HG02852 (cell line): ENCODE results near the gene BTBD17.
"Not testable (repeated sequence)": the region's sequence is repeated elsewhere in the genome, so short reads cannot be mapped to it uniquely, and the experiment has no call there.

Source experiments
- ATAC-seq: cut with Tn5 transposase; IDR thresholded peaks from one replicate; pipeline ENCODE4 v1.9.1; 2021; ENCODE audit warnings: mild to moderate bottlenecking, moderate library complexity; ENCODE audit not compliant: unreplicated experiment

Gene BTBD17, protein sequence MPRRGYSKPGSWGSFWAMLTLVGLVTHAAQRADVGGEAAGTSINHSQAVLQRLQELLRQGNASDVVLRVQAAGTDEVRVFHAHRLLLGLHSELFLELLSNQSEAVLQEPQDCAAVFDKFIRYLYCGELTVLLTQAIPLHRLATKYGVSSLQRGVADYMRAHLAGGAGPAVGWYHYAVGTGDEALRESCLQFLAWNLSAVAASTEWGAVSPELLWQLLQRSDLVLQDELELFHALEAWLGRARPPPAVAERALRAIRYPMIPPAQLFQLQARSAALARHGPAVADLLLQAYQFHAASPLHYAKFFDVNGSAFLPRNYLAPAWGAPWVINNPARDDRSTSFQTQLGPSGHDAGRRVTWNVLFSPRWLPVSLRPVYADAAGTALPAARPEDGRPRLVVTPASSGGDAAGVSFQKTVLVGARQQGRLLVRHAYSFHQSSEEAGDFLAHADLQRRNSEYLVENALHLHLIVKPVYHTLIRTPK

DNA sequence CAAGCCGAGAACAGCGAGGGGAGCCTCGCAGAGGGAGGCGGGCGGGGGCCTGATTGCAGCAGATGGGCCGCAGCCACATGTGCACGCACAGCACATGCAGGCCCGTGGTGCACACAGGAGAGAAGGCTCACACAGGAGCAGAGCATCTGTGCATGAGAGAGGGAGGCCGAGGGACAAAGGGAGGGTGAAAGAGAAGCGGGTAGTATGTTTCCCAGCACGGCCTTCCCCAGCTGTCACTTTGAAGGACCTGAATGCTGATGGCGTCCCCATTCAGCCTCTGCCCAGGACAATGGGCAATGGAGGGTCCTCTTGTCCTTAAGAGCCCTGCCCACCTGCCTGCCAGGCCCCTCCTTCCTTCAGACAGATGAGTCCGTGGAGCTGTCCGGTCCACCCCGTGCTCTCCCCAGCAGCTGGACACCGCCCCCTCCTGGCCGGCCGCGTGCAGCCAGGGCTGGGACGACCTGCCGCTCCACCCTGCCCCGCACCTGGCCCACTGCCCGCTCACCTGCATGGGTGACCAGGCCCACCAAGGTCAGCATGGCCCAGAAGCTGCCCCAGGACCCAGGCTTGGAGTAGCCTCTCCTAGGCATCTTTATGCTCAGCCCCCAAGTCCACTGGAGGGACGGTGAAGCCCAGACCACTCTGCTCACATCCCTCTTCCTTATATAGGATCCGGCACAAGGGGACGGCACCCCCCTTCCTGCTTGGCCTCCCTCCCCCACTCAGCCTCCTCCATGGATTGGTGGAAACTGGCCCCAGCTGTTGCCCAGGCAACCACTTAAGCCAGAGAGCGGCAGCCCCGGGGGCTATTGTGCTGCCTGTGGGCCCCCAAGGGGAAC, at the start of gene BTBD17:
Gene BTBD17, minus strand, starts transcription at position 639 of the 839 bp plus-strand sequence. Its CDS starts 49 bp downstream, at position 590.
- no peak for ATAC-seq

DNA sequence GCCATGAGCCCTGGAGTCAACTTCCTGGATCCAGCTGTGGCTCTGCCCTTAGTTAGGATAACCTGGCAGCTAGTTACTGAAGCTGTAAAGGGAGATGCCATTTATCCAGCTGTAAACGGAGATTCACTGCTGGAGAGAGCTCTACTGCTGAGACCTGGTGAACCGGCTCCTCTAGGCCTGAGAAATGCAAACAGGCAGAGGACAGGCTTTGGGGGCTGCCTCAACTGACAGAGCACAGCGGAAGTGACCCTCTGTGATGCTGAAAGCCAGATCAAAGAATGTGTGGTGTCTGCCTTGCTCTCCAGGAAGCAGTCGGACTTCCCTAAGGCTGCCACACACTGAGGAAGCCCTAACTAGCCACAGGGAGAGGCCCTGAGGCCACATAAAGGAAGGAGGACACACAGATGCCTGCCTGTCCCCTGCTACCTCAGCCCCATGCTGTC, 48.4 kb upstream of the BTBD17 start:
- no peak for ATAC-seq

DNA sequence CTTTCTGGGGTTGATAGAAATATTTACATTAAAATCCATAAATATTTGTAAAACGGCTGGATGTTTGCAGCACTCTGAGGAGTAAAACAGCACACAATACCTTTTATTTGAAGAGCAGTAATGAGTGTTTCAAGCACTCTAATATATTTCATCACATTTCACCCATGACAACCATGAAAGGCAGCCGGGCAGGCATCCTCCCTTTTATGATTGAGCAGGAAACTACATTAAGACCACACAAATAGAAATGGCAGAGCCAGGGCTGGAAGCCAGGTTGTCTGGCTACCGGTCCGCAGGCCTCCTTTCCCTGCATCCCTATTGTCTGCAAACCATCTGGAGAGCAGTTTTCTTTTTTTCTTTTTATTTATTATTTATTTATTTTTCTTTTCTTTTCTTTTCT, 47.1 kb upstream of the BTBD17 start:
- no peak for ATAC-seq

DNA sequence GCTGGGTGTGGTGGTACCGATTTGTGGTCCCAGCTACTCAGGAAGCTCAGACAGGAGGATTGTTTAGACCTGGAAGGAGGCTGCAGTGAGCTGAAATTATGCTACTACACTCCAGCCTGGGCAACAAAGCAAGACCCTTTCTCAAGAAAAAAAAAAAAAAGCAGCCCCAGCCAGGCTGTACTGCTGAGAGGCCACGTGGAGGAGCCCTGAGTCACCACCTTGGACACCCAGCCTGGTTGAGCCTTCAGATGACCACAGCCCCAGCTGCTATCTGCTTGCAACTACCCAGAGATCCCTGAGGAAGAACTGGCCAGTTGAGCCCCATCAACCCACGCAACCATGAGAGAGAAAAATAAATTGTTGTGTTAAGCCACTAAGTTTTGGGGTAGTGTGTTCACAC, 46.6 kb upstream of the BTBD17 start:
- no peak for ATAC-seq

DNA sequence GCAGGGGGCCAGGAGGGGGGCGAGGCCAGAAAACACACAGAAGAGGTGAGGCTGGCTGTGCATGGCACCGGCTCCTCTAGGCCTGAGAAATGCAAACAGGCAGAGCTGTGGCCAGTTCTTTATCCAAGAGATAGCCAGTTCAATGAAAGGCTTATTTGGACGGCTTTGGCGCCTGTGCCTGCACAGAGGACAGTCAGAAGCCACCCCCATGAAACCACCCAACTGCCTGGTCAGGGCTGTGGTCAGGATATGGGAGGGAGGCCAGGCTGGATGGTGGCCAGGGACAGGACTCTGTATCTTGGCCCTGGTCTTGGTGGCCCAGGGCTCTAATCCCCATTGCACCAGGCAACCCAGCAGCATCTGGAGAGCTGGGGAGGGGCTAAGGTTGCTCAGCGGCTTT, 45.7 kb upstream of the BTBD17 start:
- no peak for ATAC-seq

DNA sequence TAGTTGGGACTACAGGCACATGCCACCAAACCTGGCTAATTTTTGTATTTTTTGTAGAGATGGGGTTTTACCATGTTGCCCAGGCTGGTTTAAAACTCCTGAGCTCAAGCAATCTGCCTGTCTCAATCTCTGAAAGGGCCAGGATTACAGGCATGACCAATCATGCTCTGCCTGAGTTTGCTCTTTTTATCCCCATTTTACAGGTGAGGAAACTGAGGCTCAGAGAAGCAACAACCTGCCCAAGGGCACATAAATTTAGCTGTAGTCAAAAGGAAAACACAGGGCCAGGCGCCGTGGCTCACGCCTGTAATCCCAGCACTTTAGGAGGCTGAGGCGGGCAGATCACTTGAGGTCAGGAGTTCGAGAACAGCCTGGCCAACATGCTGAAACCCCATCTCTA, 43.6 kb upstream of the BTBD17 start:
- ATAC-seq: not testable (repeated sequence)

DNA sequence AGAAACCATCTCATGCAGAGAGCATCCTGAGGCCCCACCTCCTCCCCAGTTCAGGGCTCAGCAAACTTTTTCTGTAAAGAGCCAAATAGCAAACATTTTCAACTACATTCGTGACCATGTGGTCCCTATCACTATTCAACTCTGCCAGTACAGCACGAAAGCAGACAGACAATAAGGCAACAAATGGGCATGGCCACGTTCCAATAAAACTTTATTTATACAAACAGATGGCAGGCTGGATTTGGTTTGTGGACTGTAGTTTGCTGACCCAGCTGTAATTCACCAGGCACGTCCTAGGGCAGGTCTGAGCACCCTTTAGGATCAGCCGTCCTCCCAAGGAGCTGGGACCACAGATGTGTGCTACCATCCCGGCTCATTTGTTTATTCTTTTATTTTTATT, 43.1 kb upstream of the BTBD17 start:
- ATAC-seq: no peak

DNA sequence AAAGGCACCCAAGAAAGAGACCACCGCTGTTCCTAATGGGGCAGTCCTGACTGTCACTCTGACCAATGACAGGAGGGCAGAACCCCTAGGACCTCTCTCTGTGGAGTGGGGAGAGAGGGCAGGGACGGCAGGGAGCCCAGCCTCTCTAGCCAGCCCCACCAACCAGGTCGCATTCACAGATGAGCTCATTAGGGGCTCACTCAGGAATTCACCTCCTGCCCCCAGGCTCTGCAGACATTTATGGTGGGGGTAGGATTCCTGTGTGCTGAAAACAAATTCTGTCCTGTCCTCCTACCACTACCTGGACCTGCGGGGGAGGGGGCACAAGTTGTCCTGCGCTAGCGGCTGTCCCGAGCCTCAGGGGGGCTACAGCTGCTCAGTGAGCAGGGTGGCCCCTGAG, 42.5 kb upstream of the BTBD17 start:
- no peak for ATAC-seq

DNA sequence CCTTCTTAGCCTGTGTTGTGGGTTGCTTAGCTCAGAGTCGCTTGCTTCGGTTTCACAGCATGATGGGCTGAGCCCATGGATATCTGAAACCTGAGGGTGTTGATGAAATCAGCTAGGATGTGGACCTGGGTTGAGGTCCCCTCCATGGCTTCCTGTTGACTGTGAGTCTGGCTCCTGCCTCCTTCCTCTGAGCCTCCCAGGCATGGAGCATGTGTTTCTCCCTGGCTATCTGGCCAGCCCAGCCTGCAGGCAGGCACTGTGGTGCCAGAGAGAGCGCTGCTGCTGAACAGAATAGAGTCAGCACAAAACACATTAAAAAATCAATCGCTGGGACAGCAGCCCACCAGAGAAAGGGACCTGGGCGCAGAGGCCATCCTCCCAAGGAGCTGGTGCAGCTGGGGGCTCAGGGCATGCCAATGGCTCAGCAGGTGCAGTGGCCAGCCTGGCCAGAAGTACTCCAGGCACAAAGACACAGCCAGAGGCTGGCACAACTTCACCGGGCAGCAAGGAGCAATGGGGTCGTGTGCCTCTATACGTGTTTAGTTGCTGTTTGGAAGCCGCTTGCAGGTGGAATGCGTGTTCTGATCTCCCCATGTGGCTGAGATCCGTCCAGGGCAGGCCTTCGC, 42.0 kb upstream of the BTBD17 start:
- no peak for ATAC-seq

DNA sequence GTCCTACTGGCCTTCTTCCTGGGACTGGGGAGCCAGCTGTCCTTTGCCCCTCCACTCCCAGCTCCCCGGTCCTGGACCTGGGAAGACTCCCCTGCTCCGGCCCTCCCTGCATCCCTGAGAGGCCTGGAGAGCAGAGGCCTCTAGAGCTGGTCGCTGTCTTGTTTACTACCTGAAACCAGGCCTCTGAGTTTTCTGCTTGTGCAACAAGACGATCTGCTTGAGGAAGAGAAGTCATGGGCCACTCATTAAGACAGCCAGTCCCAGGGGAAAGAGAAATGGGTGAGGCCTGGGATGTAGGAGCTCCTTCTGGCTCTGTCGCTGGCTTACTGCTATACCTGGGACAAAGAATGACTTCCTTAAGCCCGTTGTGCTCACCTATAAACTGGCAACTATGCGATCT, 40.4 kb upstream of the BTBD17 start:
- ATAC-seq: no peak

DNA sequence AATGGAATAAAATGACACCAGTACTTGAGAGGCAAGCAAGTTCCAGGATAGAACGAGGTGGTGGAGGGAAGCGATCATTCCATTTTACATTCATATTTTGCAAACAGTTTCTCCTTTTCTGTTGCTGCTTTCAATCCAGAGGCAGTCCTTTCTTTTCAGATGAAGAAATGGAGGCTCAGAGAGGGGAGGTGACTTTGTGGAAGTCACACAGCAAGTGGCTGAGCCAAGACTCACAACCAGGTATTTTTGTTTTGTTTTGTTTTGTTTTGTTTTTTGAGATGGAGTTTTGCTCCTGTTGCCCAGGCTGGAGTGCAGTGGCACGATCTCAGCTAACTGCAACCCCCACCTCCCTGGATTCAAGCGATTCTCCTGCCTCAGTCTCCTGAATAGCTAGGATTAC, 34.9 kb upstream of the BTBD17 start:
- ATAC-seq: no peak

DNA sequence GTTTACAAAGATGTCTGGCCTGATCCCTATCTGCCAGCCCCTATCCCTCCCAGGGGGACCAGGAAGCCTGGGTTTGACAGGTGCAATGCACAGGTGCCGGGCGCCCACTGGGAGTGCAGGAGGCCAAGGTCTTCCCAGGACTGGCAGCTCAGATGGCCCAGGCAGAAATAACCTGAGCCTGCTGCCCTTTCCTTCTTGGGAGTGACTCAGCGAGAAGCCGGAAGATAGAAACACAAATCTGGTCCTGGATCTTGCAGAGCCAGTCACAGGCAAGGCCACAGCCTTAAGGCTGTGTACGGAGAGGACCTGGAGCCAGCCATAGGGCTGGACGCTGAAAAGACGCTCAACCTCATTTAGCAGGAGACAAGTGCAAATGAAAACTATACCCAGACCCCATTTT, 33.3 kb upstream of the BTBD17 start:
- ATAC-seq: no peak

DNA sequence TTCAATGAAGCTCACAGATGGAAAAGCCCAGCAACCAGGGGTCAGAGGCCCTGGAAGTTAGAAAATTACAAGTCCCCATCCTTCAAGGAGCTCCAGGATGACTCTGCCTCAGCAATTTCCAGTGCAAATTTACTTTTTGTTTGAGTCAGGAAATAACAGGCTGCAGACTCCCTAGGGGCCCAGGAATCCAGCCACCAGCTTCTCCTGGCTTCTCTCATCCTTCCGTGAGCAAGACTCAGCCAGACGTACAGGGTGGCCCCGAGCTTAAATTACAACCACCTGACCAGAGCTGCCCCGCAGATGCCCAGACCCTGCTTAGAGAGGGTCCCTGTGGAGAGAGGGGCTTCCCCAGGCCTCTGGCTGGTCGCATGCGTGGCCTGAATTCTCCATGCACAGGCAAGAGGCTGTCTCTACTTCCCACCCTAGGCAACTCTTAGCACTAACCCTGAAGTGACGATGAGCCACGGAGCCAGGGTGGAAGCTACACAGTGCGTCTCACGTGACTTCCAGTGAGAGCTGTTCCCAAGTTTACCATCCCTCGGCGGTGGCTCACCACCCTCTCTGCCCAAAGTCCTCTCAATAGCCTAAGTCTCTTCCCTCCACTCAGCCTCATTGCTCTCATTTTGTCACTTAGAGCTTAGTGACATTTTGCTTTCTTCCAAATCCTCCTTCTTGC, 32.7 kb upstream of the BTBD17 start:
- ATAC-seq: no peak

DNA sequence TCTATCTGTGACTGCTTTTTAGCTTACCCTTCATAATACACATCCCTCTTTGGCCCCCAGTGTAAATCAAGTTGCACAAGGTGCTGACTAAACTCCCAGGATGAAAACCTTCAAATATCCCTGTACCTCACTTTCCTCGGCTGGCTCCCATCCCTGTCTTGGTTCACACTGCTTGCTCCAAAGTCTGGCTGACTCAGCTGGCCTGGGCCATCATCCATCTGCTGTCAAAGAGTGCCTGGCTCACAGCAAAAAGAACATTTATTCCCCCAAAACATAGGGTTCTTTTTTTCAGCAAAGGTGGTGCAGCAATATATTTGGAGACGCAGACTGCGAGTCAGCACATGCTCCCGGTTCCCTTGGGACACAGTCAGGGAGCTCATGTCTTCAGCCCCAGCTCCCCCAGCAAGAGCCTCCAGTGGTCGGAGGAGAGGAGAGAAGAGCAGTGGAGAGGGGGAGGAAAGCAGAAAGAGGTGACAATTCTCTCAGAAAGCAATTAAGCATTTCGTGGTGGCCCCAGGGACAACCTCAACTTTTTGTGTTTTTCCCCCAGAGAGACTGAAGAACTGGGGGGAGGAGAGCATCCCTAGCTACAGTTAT, 31.8 kb upstream of the BTBD17 start:
- no peak for ATAC-seq

DNA sequence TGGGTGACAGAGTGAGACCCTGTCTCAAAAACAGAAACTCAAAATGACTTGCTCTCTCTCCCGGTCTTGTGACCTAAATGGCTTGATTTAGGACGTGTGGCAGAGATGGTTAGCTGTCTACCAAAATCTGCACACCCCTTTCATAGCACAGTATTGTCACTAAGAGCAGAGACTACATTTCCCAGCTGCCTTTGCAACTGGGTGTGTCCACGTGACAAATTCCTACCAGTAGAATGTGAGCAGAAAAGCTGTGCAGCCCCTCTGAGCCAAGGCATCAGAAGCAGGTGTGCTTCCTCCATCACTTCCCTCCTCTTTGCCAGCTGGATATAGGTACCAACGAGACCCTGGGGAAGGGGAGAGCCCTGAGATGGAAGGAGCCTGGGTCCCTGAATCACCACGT, 31.2 kb upstream of the BTBD17 start:
- no peak for ATAC-seq

DNA sequence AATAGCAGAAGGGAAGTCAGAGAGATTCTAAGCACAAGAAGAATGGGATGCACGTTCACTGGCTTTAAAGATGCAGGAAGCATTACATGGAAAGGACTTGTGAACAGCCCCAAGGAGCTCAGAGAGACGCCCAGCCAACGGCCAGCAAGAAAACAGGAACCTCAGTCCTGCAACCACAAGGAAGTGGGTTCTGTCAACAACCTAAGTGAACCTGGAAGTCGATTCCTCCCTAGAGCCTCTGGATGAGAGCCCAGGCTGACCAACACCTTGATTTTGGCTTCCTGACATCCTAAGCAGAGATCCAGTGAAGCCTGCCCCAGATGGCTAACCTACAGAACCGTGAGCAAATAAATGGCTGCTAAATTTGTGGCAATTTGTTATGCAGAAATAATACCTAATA, 30.1 kb upstream of the BTBD17 start:
- ATAC-seq: no peak

DNA sequence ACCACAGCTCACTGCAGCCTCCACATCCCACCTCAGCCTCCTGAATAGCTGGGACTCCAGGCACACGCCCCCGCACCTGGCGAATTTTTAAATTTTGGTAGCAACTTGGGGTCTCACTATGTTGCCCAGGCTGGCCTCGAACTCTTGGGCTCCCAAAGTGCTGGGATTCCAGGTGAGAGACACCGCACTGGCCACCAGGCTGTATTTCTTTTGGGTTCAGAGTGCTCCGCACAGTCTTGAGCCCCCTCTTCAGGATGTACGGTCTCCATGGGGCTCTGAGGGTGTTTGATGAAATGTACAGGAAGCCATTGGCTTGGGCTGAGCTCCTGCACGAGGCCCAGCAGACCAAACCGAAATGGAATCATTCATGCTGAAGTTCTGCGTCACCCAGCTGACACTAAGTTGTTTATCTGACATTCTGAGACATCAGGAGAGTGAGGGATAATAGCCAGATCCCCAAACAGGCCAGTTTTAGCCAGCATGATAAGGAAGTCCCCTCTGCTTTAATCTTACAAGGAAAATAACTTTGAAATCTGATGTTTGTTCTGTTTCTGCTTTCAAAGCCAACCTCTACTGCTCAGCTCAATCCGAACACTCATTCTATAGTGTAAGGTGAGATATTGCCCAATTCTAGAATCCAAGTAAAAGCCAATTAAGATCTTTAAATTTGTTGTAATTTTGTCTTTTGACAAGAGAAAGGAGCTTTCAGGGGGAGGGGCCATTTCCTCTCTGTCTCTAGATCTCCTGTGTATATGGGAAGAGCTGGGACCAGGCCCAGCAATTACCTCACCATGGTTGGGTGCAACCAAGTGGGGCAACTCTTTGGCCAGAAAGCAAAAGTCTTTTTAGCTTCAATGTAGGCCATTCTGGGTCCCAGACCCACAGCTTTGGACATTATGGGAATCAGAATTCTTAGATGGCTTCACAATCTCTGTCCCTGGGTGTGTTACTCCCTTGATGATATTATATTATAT, 29.3 kb upstream of the BTBD17 start:
- no peak for ATAC-seq

DNA sequence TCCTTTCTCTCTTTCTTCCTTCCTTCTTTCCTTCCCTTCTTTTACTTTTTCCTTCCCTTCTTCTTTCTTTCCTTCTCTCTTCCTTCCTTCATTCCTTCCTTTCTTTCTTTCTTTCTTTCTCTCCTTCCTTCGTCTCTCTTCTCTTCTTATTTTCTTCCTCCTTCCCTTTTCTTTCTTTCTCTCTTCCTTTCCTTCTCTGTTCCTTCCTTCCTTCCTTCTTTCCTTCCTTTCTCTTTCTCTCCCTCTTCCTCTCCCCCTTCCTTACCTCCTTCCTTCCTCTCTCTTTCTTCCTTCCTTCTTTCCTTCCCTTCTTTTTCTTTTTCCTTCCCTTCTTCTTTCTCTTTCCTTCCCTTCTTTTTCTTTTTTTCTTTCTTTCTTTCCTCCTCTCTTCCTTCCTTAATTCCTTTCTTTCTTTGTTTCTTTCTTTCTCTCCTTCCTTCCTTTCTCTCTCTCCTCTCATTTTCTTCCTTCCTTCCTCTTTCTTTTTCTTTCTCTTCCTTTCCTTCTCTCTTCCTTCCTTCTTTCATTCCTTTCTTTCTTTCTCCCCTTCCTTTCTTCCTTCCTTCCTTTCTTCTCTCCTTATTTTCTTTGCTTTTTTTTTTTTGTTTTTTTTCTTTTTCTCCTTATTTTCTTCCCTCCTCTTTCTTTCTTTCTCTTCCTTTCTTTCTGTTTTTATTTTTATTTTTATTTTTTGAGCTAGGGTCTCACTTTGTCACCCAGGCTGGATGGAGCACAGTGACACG, 28.4 kb upstream of the BTBD17 start:
- no peak for ATAC-seq
